ENCODE measurements around the gene NEDD4L. TPM values are rescaled to one million over a fixed set of nuclear protein-coding genes. Genes with fewer than 3 reads are reported as not detected.

The NEDD4L gene
- total and polyA plus RNA-seq, 10 of the 15 experiments (the other 5 are each of a cell fraction or from before 2014, with no cell fraction given), result 7.4 to 24.0 (median 17.7) TPM

DNA sequence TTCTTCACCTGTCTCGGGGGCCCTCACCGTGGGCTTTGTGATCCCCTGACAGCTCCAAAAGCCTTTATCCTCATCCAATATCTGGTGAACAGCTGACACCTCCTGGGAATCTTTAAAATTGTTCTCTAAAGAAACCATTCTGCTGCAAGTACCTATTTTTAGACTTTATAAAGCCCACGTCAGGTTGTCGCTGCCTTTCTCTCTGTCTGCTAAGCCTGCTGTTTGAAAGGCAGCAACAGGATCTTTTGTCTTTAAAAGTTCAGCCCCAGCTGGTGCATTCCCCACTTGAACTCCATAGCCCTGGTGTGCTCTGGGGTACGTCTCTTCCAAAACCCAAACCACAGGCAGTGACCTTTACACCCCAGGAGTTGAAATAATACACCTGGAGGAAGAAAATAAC, 145.0 kb downstream of the NEDD4L start:
- Histone ChIP-seq H3K9me3 (replicated peaks; ENCODE audit: control insufficient read depth, insufficient read depth, low read length) (no peaks in the 10 kb centered on the region), H3K27me3 (replicated peaks in 1 of 2; ENCODE audit: control insufficient read depth in 2 of 2, insufficient read depth in 2 of 2, low read length in 1 of 2) (no peaks in the 10 kb centered on the region), H4K20me1 (ENCODE audit: control insufficient read depth, insufficient read depth) (no peaks in the 10 kb centered on the region), H3K79me2 (ENCODE audit: control insufficient read depth, insufficient read depth, low read length) (no peaks in the 10 kb centered on the region), H3K4me2 (ENCODE audit: control insufficient read depth, insufficient read depth) (no peak overlapping the region), H3K4me1 (ENCODE audit: control insufficient read depth, insufficient read depth, low read length) (no peaks in the 10 kb centered on the region), H2AFZ (ENCODE audit: control insufficient read depth, low read depth, low read length) (no peak overlapping the region), H3K9ac (ENCODE audit: control insufficient read depth, insufficient read depth, low read length) (no peak overlapping the region), H3K36me3 (ENCODE audit: control insufficient read depth in 2 of 2, insufficient read depth in 2 of 2, low read length in 1 of 2) (no peaks in the 10 kb centered on the region), H3K4me3 (no peak overlapping the region), H3K27ac (ENCODE audit: control insufficient read depth, insufficient read depth) (no peak overlapping the region)
- ChIA-PET RAD21 (ENCODE audit: unreplicated experiment) (interaction anchor here (0.9 to 1.5 kb wide), 7 partner anchors 8 to 171 kb away, joined by 3 to 7 read pairs (median 4); no protein-coding TSS in a partner anchor), SMC1A (ENCODE audit: uncharacterized antibody, unreplicated experiment) (interaction anchor here (0.9 to 5.6 kb wide), 6 partner anchors 7 to 115 kb away, joined by 3 to 32 read pairs (median 3); no protein-coding TSS in a partner anchor), POLR2A (interaction anchor here (0.5 kb wide), 1 partner anchor 8 kb away, joined by 3 read pairs; no protein-coding TSS in a partner anchor), CTCF (interaction anchor here (0.6 to 8.2 kb wide), 9 partner anchors 8 to 133 kb away, joined by 3 to 70 read pairs (median 5); no protein-coding TSS in a partner anchor)
- FAIRE-seq (no peak), ATAC-seq (no peak), DNase-seq (ENCODE audit: low read depth, low spot score) (no peak)
- TF ChIP-seq CHD1 (IDR thresholded peaks at IDR 0.05; ENCODE audit: low read depth, low read length), result no peak
- no peak for TF ChIP-seq LARP7 (IDR thresholded peaks at IDR 0.05)
- no peak for TF ChIP-seq TARDBP (IDR thresholded peaks at IDR 0.05; ENCODE audit: borderline replicate concordance)
- TF ChIP-seq YY1 (IDR thresholded peaks at IDR 0.05; ENCODE audit: low read depth, low read length), result no peak
- TF ChIP-seq SRF (IDR thresholded peaks at IDR 0.05; ENCODE audit: low read depth in 2 of 2, low read length in 2 of 2), result no peak
- TF ChIP-seq NRF1 (conservative IDR thresholded peaks at IDR 0.05; ENCODE audit: low read depth, low read length), result no peak
- TF ChIP-seq KAT2A (conservative IDR thresholded peaks at IDR 0.05; ENCODE audit: control insufficient read depth, low read depth, low read length), result no peak
- TF ChIP-seq NFIC (IDR thresholded peaks at IDR 0.05; ENCODE audit: low read depth, low read length), result no peak
- TF ChIP-seq SP1 (IDR thresholded peaks at IDR 0.05; ENCODE audit: low read depth, low read length), result no peak
- 48% methylated on average over 5 of the region's 5 CpGs for WGBS (ENCODE audit: insufficient coverage, insufficient replicate concordance, low lambda C conversion rate, missing lambda C conversion rate)
- BruUV-seq (replicated peaks), result no TSS peak
- intact Hi-C loops (cut with micrococcal nuclease; ENCODE audit: unreplicated experiment) (loop anchor here (10.0 kb wide), 1 partner anchor 576 kb away; no protein-coding TSS in a partner anchor), in situ Hi-C loops (cut with MboI) (no loop called here)
